ENCODE results near the gene BASP1.
"Not testable (repeated sequence)": the region's sequence is repeated elsewhere in the genome, so short reads cannot be mapped to it uniquely, and the experiment has no call there.

DNA sequence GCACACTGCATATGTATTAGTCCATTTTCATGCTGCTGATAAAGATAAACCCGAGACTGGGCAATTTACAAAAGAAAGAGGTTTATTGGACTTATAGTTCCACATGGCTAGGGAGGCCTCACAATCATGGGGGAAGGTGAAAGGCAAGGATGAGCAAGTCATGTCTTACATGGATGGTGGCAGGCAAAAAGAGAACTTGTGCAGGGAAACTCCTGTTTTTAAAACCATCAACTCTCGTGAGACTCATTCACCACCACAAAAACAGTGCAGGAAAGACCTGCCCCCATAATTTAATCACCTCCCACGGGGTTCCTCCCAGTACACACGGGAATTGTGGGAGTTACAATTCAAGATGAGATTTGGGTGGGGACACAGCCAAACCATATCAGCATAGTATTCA is 41.6 kb downstream of the BASP1 start:
- TF ChIP-seq, protein P1, sequence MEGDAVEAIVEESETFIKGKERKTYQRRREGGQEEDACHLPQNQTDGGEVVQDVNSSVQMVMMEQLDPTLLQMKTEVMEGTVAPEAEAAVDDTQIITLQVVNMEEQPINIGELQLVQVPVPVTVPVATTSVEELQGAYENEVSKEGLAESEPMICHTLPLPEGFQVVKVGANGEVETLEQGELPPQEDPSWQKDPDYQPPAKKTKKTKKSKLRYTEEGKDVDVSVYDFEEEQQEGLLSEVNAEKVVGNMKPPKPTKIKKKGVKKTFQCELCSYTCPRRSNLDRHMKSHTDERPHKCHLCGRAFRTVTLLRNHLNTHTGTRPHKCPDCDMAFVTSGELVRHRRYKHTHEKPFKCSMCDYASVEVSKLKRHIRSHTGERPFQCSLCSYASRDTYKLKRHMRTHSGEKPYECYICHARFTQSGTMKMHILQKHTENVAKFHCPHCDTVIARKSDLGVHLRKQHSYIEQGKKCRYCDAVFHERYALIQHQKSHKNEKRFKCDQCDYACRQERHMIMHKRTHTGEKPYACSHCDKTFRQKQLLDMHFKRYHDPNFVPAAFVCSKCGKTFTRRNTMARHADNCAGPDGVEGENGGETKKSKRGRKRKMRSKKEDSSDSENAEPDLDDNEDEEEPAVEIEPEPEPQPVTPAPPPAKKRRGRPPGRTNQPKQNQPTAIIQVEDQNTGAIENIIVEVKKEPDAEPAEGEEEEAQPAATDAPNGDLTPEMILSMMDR (IDR thresholded peaks at IDR 0.05) = not testable (repeated sequence)
- TF ChIP-seq POLR2A, POLR2AphosphoS5 (IDR thresholded peaks at IDR 0.05): not testable (repeated sequence)

All from sigmoid colon (tissue), 4 donors.